Lower leg skin (tissue), 4 donors: ENCODE data around the gene PEX14. TPM values are rescaled to one million over a fixed set of nuclear protein-coding genes. Genes with fewer than 3 reads are reported as not detected.
A peak's percentile ranks its signal among the peaks of the same experiment; 100 is the strongest.
"Not testable (repeated sequence)": the region's sequence is repeated elsewhere in the genome, so short reads cannot be mapped to it uniquely, and the experiment has no call there.

Experiments
- DNase-seq, 2 donors: peaks; one replicate each; pipeline ENCODE4 v3.0.0-alpha.2; 2019; ENCODE audit warnings: low spot score in 2 of 2
- H3K4me3 ChIP-seq: fragments of 200-600 bp; sonication (generic); 2 replicates; pipeline ENCODE4 v1.5.1; 2017; ENCODE audit warnings: mild to moderate bottlenecking, low read depth; ENCODE audit not compliant: poor library complexity, severe bottlenecking
- CTCF ChIP-seq, 3 donors: fragments of 450-650 bp; IDR thresholded peaks; one replicate each; pipeline ENCODE4 v1.5.1; 2016; ENCODE audit warnings: antibody characterized with exemption in 3 of 3, mild to moderate bottlenecking in 3 of 3, moderate library complexity in 2 of 3
- POLR2A ChIP-seq, 2 donors: fragments of 450-650 bp; IDR thresholded peaks; one replicate each; pipeline ENCODE4 v1.6.1; 2016 to 2017; ENCODE audit warnings: antibody characterized with exemption in 2 of 2, mild to moderate bottlenecking in 1 of 2, moderate library complexity in 1 of 2
- WGBS, 2 donors: methylation state at CpG; one replicate each; pipeline ENCODE4 v1.1.5; 2018; 5-methylcytosine and 5-hydroxymethylcytosine counted together
- intact Hi-C: fragments of 100-400 bp; cut with DNase I; formaldehyde crosslinking; loops from one replicate; pipeline ENCODE4 v1.15.0; 2023; ENCODE audit warnings: low total_unique reads
- total RNA-seq, 4 donors: library from RNA; depleted of rRNA; stranded (reverse); fragments of >200 nt; gene quantifications; one replicate each; pipeline ENCODE4 v1.1.0, GENCODE V29; 2016

The PEX14 gene
- total RNA-seq, 4 donors from 2014 or later: 14.1 to 22.8 (median 18.9) TPM

- WGBS, 2 donors: 81 to 87% methylated on average over 5 of the region's 5 CpGs
- intact Hi-C loops: loop anchor here (10.0 kb wide), 1 partner anchor 443 kb away; no protein-coding TSS in a partner anchor
- no peak for TF ChIP-seq POLR2A (IDR thresholded peaks at IDR 0.05)
- no peak for TF ChIP-seq CTCF (IDR thresholded peaks at IDR 0.05)
- no peak overlapping the region for H3K4me3 ChIP-seq
- no peak for DNase-seq
Measured at GRCh38 chr1:10502206-10502605, 27.5 kb downstream of the PEX14 start.

GRCh38 chr1:10504249-10504648 lies 29.5 kb downstream of the PEX14 start:
- intact Hi-C loops: loop anchor here (10.0 kb wide), 1 partner anchor 441 kb away; no protein-coding TSS in a partner anchor
- H3K4me3 ChIP-seq: no peak overlapping the region
- no peak for TF ChIP-seq CTCF (IDR thresholded peaks at IDR 0.05)
- no peak for TF ChIP-seq POLR2A (IDR thresholded peaks at IDR 0.05)
- DNase-seq: no peak
- WGBS, 2 donors: 59 to 64% methylated on average over 5 of the region's 5 CpGs

- DNase-seq: not testable (repeated sequence)
- WGBS, 2 donors: 96 to 97% methylated on average over 12 of the region's 12 CpGs
- intact Hi-C loops: loop anchor here (10.0 kb wide), 1 partner anchor 439 kb away; no protein-coding TSS in a partner anchor
Measured at GRCh38 chr1:10506046-10506676, 31.4 kb downstream of the PEX14 start.

GRCh38 chr1:10506677-10507047 lies 31.9 kb downstream of the PEX14 start:
- TF ChIP-seq POLR2A (IDR thresholded peaks at IDR 0.05) (no peak), CTCF (IDR thresholded peaks at IDR 0.05) (no peak)
- WGBS, 2 donors: 79 to 80% methylated on average over 4 of the region's 4 CpGs
- intact Hi-C loops: loop anchor here (10.0 kb wide), 1 partner anchor 438 kb away; no protein-coding TSS in a partner anchor
- no peak for DNase-seq
- H3K4me3 ChIP-seq: no peak overlapping the region

More at GRCh38 chr1:10506046-10506676, 31.4 kb downstream of the PEX14 start:
- not testable (repeated sequence) for H3K4me3 ChIP-seq

- 67 to 70% methylated on average over 17 of the region's 17 CpGs for WGBS, 2 donors
- intact Hi-C loops: loop anchor here (10.0 kb wide), 1 partner anchor 438 kb away; no protein-coding TSS in a partner anchor
- TF ChIP-seq CTCF (IDR thresholded peaks at IDR 0.05) (peak in 1 of 3 donors; percentile 10), POLR2A (IDR thresholded peaks at IDR 0.05) (no peak)
- no peak overlapping the region for H3K4me3 ChIP-seq
- DNase-seq: no peak
Measured at GRCh38 chr1:10507111-10507879, 32.5 kb downstream of the PEX14 start.

- no peak for DNase-seq
- intact Hi-C loops: loop anchor here (10.0 kb wide), 1 partner anchor 436 kb away; no protein-coding TSS in a partner anchor
- WGBS, 2 donors: 97% methylated on average over 3 of the region's 3 CpGs
- no peak for TF ChIP-seq POLR2A (IDR thresholded peaks at IDR 0.05)
- TF ChIP-seq CTCF (IDR thresholded peaks at IDR 0.05): no peak
- no peak overlapping the region for H3K4me3 ChIP-seq
Measured at GRCh38 chr1:10508511-10508951, 33.8 kb downstream of the PEX14 start.
